ENCODE measurements around the gene CRHR2.

GRCh38 chr7:30690011-30690410 lies 7.8 kb upstream of the CRHR2 start:
- TF ChIP-seq CEBPB (IDR thresholded peaks at IDR 0.05) = no peak
- no peak for TF ChIP-seq REST (IDR thresholded peaks at IDR 0.05)
- TF ChIP-seq RNF2 (IDR thresholded peaks at IDR 0.05; ENCODE audit: borderline replicate concordance, low read depth) = no peak
- no peak for TF ChIP-seq CTCF (IDR thresholded peaks at IDR 0.05)
- TF ChIP-seq MAX (IDR thresholded peaks at IDR 0.05) = no peak

All from A549 (cell line).